A549 (cell line): ENCODE data around the gene CGN.

Experiments
- HDAC2 ChIP-seq: fragments of 200-600 bp; sonication (generic); IDR thresholded peaks from 2 replicates; pipeline ENCODE4 v1.6.1; 2016
- RCOR1 ChIP-seq: fragments of 150-350 bp; IDR thresholded peaks from 2 replicates; pipeline ENCODE4 v1.6.1; 2014; ENCODE audit warnings: antibody characterized with exemption, low read length, low read depth
- TF ChIP-seq, protein P1 (sequence below): fragments of 450-650 bp; IDR thresholded peaks from 2 replicates; pipeline ENCODE4 v1.6.1; 2014; ENCODE audit warnings: antibody characterized with exemption
- TF ChIP-seq, protein P2 (sequence below): fragments of >200 bp; sonication (Bioruptor Twin); formaldehyde crosslinking; IDR thresholded peaks from 3 replicates; pipeline ENCODE4 v1.5.1; 2016

DNA sequence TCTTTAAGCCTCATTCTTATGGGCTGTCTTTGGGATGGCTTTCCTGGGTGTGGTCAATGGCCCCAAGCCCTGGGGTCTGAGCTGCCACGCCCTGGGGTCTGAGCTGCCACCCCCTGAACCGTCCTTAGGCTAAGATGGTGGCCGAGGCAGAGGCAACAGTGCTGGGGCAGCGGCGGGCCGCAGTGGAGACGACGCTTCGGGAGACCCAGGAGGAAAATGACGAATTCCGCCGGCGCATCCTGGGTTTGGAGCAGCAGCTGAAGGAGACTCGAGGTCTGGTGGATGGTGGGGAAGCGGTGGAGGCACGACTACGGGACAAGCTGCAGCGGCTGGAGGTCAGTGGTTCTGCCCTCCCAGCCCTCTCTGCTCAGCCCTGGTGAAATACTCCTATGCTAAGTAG, 18.6 kb downstream of the CGN start:
- TF ChIP-seq HDAC2 = no peak
- TF ChIP-seq, protein P1, sequence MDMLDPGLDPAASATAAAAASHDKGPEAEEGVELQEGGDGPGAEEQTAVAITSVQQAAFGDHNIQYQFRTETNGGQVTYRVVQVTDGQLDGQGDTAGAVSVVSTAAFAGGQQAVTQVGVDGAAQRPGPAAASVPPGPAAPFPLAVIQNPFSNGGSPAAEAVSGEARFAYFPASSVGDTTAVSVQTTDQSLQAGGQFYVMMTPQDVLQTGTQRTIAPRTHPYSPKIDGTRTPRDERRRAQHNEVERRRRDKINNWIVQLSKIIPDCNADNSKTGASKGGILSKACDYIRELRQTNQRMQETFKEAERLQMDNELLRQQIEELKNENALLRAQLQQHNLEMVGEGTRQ = no peak
- TF ChIP-seq, protein P2, sequence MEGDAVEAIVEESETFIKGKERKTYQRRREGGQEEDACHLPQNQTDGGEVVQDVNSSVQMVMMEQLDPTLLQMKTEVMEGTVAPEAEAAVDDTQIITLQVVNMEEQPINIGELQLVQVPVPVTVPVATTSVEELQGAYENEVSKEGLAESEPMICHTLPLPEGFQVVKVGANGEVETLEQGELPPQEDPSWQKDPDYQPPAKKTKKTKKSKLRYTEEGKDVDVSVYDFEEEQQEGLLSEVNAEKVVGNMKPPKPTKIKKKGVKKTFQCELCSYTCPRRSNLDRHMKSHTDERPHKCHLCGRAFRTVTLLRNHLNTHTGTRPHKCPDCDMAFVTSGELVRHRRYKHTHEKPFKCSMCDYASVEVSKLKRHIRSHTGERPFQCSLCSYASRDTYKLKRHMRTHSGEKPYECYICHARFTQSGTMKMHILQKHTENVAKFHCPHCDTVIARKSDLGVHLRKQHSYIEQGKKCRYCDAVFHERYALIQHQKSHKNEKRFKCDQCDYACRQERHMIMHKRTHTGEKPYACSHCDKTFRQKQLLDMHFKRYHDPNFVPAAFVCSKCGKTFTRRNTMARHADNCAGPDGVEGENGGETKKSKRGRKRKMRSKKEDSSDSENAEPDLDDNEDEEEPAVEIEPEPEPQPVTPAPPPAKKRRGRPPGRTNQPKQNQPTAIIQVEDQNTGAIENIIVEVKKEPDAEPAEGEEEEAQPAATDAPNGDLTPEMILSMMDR = no peak
- TF ChIP-seq RCOR1 = no peak
